IPS-18c (cell line): ENCODE results near the gene WNT11.
A peak's percentile ranks its signal among the peaks of the same experiment; 100 is the strongest.
"Not testable (repeated sequence)": the region's sequence is repeated elsewhere in the genome, so short reads cannot be mapped to it uniquely, and the experiment has no call there.

Source experiments
- H3K4me3 ChIP-seq: 2 replicates; pipeline ENCODE4 v1.7.0; 2013; ENCODE audit warnings: low read depth, mild to moderate bottlenecking, low read length, moderate library complexity; ENCODE audit not compliant: insufficient read depth
- H3K9me3 ChIP-seq: one replicate; pipeline ENCODE4 v1.6.1; 2013; ENCODE audit warnings: mild to moderate bottlenecking, low read length, moderate library complexity; ENCODE audit not compliant: control insufficient read depth, insufficient read depth

WNT11 gene

DNA sequence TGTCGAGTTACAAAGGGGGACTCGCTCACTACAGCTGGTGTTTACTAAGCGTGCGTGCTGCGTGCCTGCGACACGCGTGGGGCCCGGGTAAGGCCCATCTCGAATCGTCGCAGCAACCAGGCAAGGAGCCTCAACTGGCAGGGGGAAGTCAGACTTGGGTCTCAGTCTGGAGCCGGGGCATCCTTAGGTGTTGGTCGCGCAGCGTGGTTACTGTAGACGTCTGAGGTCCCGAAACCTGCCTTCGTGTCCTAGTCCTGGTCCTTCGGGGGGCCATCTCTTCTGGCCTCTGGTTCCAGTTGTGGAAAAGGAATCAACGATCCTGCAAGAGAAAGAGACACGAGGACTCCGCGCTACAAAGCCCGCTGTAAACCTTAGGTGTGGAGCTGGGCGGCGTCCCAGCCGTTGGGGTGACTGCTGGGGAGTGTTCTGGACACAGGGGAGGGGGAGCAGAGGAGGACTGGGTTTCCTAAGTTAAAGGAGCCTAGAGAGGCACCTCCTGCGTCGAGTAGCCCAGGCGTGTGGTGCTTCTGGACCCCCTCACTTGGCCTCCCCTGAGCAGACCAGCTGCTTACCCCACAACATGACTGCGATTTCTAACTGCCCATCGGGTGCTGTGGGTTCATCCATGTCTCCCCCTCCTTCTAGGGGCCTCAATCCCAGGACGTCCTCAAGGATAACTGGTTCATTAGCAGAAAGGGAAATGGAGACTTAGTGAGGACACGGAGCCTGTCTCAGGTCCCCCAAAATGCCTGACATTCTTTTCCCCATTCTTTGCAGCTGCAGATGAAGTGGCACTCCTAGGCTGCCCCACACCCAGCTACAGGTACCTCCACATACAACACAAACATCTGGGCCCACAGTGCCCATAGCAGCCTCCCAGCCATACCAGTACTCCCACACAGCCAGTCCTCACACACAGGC lies 4.9 kb upstream of the WNT11 start:
- Histone ChIP-seq H3K9me3 (peaks cover 3% of the 10 kb centered on the region), H3K4me3 (peak overlapping the region; percentile 58)

DNA sequence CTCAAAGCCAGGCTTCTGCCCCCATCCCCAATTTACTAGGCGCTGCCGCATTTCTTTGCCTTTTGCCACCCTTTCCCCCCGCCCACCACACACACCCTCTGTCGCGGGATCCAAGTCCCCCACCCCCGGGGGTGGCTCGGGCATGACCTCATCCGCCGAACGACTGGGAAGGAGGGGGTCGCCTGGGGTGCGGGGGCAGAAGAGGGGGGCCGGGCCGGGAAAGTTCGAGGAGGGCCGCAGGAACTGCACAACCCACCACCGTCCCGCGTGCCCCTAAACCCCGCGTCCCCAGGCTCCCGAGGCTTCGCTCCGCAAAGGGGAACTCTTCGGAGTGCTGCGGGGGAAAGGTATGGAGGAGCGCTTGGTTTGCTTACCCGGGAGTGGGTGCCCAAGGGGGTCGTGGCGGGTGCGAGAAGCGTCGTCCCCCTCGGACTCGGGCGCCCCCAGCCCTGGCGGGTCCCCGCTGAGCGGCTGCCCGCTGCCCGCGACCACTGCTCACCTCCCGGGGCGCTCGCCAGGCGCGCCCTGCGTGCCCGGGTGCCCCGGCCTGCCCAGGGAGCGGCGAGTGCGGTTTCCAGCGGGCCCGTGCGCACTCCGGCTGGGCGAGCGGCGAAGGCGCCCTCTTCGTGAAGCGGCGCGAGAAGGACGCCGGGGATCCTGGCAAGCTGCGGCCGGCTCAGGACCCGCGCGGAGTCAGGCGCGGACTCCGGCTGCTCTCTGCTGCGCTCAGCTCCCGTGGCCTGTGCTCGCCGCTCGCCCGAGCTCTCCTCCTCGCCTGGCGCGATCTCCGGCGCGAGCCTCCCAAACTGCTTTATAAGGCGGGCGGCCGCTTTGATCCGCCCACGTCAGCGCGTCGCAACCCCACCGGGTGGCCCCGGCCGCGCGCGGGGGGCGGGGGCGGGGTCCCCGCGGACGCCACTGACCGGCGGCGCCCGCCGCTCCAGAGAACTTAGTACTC lies 4.0 kb upstream of the WNT11 start:
- peak overlapping the region; percentile 58 for H3K4me3 ChIP-seq
- peaks cover 3% of the 10 kb centered on the region for H3K9me3 ChIP-seq

GRCh38 chr11:76209375-76209972 lies 3.2 kb upstream of the WNT11 start:
- H3K9me3 ChIP-seq: peaks cover 3% of the 10 kb centered on the region
- peak overlapping the region; percentile 52 for H3K4me3 ChIP-seq

GRCh38 chr11:76208438-76209374 lies 2.4 kb upstream of the WNT11 start:
- H3K9me3 ChIP-seq: peaks cover 3% of the 10 kb centered on the region
- peak overlapping the region; percentile 52 for H3K4me3 ChIP-seq

GRCh38 chr11:76207642-76208401 lies 1.5 kb upstream of the WNT11 start:
- Histone ChIP-seq H3K9me3 (peaks cover 3% of the 10 kb centered on the region), H3K4me3 (peak overlapping the region; percentile 52)

GRCh38 chr11:76206077-76206326 lies 300 bp downstream of the WNT11 start:
- Histone ChIP-seq H3K9me3 (peaks cover 3% of the 10 kb centered on the region), H3K4me3 (peak overlapping the region; percentile 53)

GRCh38 chr11:76205252-76206076 lies 838 bp downstream of the WNT11 start:
- Histone ChIP-seq H3K4me3 (peak overlapping the region; percentile 53), H3K9me3 (peaks cover 3% of the 10 kb centered on the region)

GRCh38 chr11:76203937-76204336 lies 2.4 kb downstream of the WNT11 start:
- Histone ChIP-seq H3K4me3 (no peak overlapping the region), H3K9me3 (peaks cover 3% of the 10 kb centered on the region)

GRCh38 chr11:76203131-76203925 lies 3.0 kb downstream of the WNT11 start:
- H3K4me3 ChIP-seq: no peak overlapping the region
- peaks cover 3% of the 10 kb centered on the region for H3K9me3 ChIP-seq

GRCh38 chr11:76201672-76202412 lies 4.5 kb downstream of the WNT11 start:
- Histone ChIP-seq H3K9me3 (no peaks in the 10 kb centered on the region), H3K4me3 (no peak overlapping the region)

GRCh38 chr11:76201056-76201455 lies 5.2 kb downstream of the WNT11 start:
- Histone ChIP-seq H3K9me3 (no peaks in the 10 kb centered on the region), H3K4me3 (no peak overlapping the region)

GRCh38 chr11:76200006-76200940 lies 6.0 kb downstream of the WNT11 start:
- no peak overlapping the region for H3K4me3 ChIP-seq
- H3K9me3 ChIP-seq: no peaks in the 10 kb centered on the region

DNA sequence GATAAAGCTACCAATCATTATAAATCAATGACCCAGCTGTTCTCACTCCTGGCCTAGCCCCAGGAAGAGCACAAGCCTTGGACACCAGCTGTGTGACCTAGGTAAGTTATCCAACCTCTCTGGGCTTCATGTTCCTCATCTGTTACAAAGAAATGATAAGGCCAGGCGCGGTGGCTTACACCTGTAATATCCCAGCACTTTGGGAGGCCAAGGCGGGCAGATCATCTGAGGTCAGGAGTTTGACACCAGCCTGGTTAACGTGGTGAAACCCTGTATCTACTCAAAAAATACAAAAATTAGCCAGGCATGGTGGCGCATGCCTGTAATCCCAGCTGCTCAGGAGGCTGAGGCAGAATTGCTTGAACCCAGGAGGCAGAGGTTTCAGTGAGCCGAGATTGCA lies 7.6 kb downstream of the WNT11 start:
- H3K4me3 ChIP-seq, H3K9me3 ChIP-seq: not testable (repeated sequence)
